Esophagus (tissue), 2 donors: Measurements from ENCODE around the gene CATSPERE. TPM values are rescaled to one million over a fixed set of nuclear protein-coding genes. Genes with fewer than 3 reads are reported as not detected.
"Not testable (repeated sequence)": the region's sequence is repeated elsewhere in the genome, so short reads cannot be mapped to it uniquely, and the experiment has no call there.

Experiments used
- H3K27ac ChIP-seq, 2 donors: one replicate each; pipeline ENCODE4 v1.5.1; 2013; ENCODE audit warnings: low read depth in 2 of 2, mild to moderate bottlenecking in 2 of 2, inconsistent platforms in 1 of 2, low read length in 1 of 2, moderate library complexity in 1 of 2
- H3K27me3 ChIP-seq, 2 donors: one replicate each; pipeline ENCODE4 v1.6.1; 2013; ENCODE audit warnings: low read length in 2 of 2, control low read depth in 1 of 2, mild to moderate bottlenecking in 1 of 2; ENCODE audit not compliant: insufficient read depth in 2 of 2, control insufficient read depth in 1 of 2
- H3K36me3 ChIP-seq, 2 donors: one replicate each; pipeline ENCODE4 v1.6.1; 2013; ENCODE audit warnings: low read length in 1 of 2; ENCODE audit not compliant: control insufficient read depth in 2 of 2, insufficient read depth in 2 of 2
- H3K4me1 ChIP-seq, 2 donors: one replicate each; pipeline ENCODE4 v1.6.1; 2013; ENCODE audit warnings: low read length in 1 of 2; ENCODE audit not compliant: control insufficient read depth in 2 of 2, insufficient read depth in 2 of 2
- H3K4me3 ChIP-seq, 2 donors: one replicate each; pipeline ENCODE4 v1.5.1; 2013; ENCODE audit warnings: low read length in 2 of 2, mild to moderate bottlenecking in 2 of 2, low read depth in 1 of 2, moderate library complexity in 1 of 2
- H3K9me3 ChIP-seq, 2 donors: one replicate each; pipeline ENCODE4 v1.6.1; 2013; ENCODE audit warnings: mild to moderate bottlenecking in 2 of 2, low read depth in 1 of 2, low read length in 1 of 2, moderate library complexity in 1 of 2; ENCODE audit not compliant: control insufficient read depth in 2 of 2, insufficient read depth in 1 of 2
- WGBS, 2 donors: extraction: QIAGEN DNeasy Blood & Tissue Kit; methylation state at CpG; one replicate each; pipeline ENCODE4 v1.1.7; 2013; 5-methylcytosine and 5-hydroxymethylcytosine counted together
- polyA plus RNA-seq, 2 donors: library from polyadenylated mRNA; stranded (reverse); fragments of 200-250 nt; gene quantifications; one replicate each; pipeline ENCODE4 v1.2.3, GENCODE V29; 2013
- donor health status: healthy with polysubstance abuse.
- donor health status: Bipolar disorder and iron deficiency.

The CATSPERE gene
- polyA plus RNA-seq, 2 donors, result 0.14 to 0.39 TPM

- H3K4me1 ChIP-seq, result peaks cover 0 to 3% of the 10 kb centered on the region in 2 donors
- H3K4me3 ChIP-seq, result no peak overlapping the region
- no peaks in the 10 kb centered on the region for H3K9me3 ChIP-seq
- WGBS, 2 donors, result 87 to 95% methylated on average over 4 of the region's 4 CpGs
- no peaks in the 10 kb centered on the region for H3K36me3 ChIP-seq
- H3K27me3 ChIP-seq, result no peaks in the 10 kb centered on the region
- H3K27ac ChIP-seq, result no peak overlapping the region
Measured at GRCh38 chr1:244460197-244460596, 876 bp upstream of the CATSPERE start.

DNA sequence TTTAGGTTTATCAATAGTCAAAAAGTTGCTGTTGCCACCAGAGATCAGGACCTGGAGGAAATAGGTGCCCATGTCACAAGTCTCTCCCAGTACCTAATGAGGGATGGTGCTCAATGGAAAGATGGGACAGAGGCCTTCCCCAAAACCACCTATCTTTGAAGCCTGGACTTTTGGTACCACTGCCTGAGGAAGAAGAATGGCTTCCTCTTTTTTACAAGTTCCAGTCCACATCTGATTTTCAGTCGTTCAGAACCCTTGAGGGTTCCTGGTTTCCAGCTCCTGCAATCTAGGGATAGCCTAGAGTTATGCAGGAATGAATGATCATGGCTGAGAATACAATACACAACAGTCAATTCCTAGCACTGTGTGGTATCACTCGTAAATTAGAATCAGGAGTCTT, 5.7 kb downstream of the CATSPERE start:
- no peak overlapping the region for H3K27ac ChIP-seq
- H3K9me3 ChIP-seq, result no peaks in the 10 kb centered on the region
- no peak overlapping the region for H3K4me3 ChIP-seq
- WGBS, 2 donors, result 75 to 84% methylated on average over 2 of the region's 2 CpGs
- no peaks in the 10 kb centered on the region for H3K36me3 ChIP-seq
- no peaks in the 10 kb centered on the region for H3K4me1 ChIP-seq
- H3K27me3 ChIP-seq, result no peaks in the 10 kb centered on the region

GRCh38 chr1:244473059-244473605, 12.1 kb downstream of the CATSPERE start:
- H3K27me3 ChIP-seq, result no peaks in the 10 kb centered on the region
- whole genome bisulfite sequencing, 2 donors, result 91 to 92% methylated on average over 6 of the region's 6 CpGs
- H3K36me3 ChIP-seq, result no peaks in the 10 kb centered on the region
- no peaks in the 10 kb centered on the region for H3K4me1 ChIP-seq
- H3K4me3 ChIP-seq, result no peak overlapping the region
- H3K9me3 ChIP-seq, result no peaks in the 10 kb centered on the region
- H3K27ac ChIP-seq, result no peak overlapping the region

DNA sequence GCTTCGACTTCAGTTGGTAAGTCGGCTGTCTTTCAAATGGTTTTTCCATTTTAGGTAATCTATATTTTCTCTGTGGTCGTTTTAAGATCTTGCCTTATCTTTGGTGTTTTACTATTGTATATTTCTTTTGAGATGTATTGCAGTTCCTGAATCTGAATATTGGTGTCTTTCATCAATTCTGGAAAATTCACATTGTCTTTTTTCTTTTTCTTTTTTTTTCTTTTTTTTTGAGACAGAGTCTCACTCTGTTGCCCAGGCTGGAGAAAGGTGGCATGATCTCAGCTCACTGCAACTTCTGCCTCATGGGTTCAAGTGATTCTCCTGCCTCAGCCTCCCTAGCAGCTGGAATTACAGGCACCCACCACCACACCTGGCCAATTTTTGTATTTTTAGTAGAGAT, 23.9 kb downstream of the CATSPERE start:
- not testable (repeated sequence) for H3K4me3 ChIP-seq, H3K27me3 ChIP-seq, H3K9me3 ChIP-seq, H3K27ac ChIP-seq, H3K4me1 ChIP-seq, H3K36me3 ChIP-seq
- 73 to 76% methylated on average over 3 of the region's 3 CpGs for WGBS, 2 donors

DNA sequence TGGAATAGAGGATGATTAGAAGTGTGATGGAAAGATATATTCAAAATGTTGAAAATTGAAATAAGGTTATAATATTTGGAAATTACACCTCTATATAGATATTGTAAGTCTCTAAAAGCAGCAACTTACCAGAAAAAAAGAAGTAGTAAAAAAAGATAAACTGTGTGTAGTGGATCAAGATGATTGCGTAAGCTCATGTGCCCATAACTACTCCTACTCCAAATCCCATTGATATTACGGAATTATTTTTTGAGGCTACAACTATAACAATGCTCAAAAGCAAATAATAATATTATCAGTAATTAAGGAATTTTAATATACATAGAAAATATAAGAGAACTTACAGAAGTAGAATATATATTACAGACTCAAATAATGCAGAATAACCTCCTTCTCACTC, 33.6 kb downstream of the CATSPERE start:
- Histone ChIP-seq H3K36me3 (no peaks in the 10 kb centered on the region), H3K27ac (no peak overlapping the region), H3K9me3 (no peaks in the 10 kb centered on the region), H3K27me3 (no peaks in the 10 kb centered on the region), H3K4me3 (no peak overlapping the region), H3K4me1 (no peaks in the 10 kb centered on the region)
- WGBS, 2 donors, result 96 to 98% methylated on average over 2 of the region's 2 CpGs

- Histone ChIP-seq H3K4me3 (no peak overlapping the region), H3K9me3 (no peaks in the 10 kb centered on the region), H3K27me3 (no peaks in the 10 kb centered on the region), H3K36me3 (no peaks in the 10 kb centered on the region), H3K4me1 (no peaks in the 10 kb centered on the region), H3K27ac (no peak overlapping the region)
- 41 to 59% methylated on average over 1 of the region's 1 CpG for WGBS, 2 donors
Measured at GRCh38 chr1:244496186-244496585, 35.1 kb downstream of the CATSPERE start.

DNA sequence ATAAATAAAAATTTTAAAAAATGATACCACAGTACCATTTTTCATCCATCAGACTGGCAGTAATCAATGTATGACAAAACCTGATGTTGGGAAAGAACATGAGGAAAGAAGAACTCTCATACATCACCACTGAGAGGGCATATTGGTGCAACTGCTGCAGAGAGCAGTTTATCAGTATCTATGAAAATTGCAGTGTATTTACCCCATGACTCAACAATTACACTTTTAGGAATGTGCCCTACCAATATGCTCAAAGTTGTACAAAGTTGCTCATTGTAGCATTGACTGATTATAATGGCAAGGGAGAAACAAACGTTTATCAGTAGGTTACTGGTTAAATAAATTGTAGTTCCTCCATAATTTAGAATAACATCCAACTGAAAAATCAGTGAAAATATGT, 36.7 kb downstream of the CATSPERE start:
- 56 to 58% methylated on average over 1 of the region's 1 CpG for WGBS, 2 donors
- H3K36me3 ChIP-seq, result no peaks in the 10 kb centered on the region

DNA sequence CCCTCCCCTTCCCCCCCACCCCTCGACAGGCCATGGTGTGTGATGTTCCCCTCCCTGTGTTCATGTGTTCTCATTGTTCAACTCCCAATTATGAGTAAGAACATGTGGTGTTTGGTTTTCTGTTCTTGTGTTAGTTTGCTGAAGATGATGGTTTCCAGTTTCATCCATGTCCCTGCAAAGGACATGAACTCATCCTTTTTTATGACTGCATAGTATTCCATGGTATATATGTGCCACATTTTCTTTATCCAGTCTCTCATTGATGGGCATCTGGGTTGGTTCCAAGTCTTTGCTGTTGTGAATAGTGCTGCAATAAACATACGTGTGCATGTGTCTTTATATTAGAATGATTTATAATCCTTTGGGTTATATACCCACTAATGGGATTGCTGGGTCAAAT, 38.4 kb downstream of the CATSPERE start:
- H3K4me1 ChIP-seq, H3K36me3 ChIP-seq, H3K4me3 ChIP-seq, H3K9me3 ChIP-seq, H3K27me3 ChIP-seq, H3K27ac ChIP-seq: not testable (repeated sequence)
- WGBS, 2 donors, result 91 to 92% methylated on average over 2 of the region's 2 CpGs

More for the DNA sequence above, 36.7 kb downstream of the CATSPERE start:
- no peak overlapping the region for H3K27ac ChIP-seq
- H3K9me3 ChIP-seq, result peaks cover 0 to 2% of the 10 kb centered on the region in 2 donors
- H3K4me1 ChIP-seq, result no peaks in the 10 kb centered on the region
- H3K27me3 ChIP-seq, result no peaks in the 10 kb centered on the region
- H3K4me3 ChIP-seq, result no peak overlapping the region

DNA sequence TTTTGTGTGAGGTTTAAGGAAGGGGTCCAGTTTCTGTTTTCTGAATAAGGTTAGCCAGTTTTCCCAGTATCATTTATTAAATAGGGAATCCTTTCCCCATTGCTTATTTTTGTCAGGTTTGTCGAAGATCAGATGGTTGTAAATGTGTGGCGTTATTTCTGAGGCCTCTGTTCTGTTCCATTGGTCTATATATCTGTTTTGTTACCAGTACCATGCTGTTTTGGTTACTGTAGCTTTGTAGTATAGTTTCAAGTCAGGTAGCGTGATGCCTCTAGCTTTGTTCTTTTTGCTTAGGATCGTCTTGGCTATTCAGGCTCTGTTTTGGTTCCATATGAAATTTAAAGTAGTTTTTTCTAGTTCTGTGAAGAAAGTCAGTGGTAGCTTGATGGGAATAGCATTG, 39.4 kb downstream of the CATSPERE start:
- not testable (repeated sequence) for H3K36me3 ChIP-seq, H3K4me3 ChIP-seq, H3K27me3 ChIP-seq, H3K27ac ChIP-seq, H3K9me3 ChIP-seq, H3K4me1 ChIP-seq
- WGBS, 2 donors, result 88 to 90% methylated on average over 4 of the region's 4 CpGs

- Histone ChIP-seq H3K4me1 (no peaks in the 10 kb centered on the region), H3K4me3 (no peak overlapping the region), H3K27me3 (no peaks in the 10 kb centered on the region), H3K36me3 (no peaks in the 10 kb centered on the region), H3K9me3 (peaks cover 0 to 2% of the 10 kb centered on the region in 2 donors), H3K27ac (no peak overlapping the region)
- 77 to 78% methylated on average over 3 of the region's 3 CpGs for WGBS, 2 donors
Measured at GRCh38 chr1:244502630-244503029, 41.6 kb downstream of the CATSPERE start.
